Esophagus mucosa (tissue), 1 donor: ENCODE results near the gene TTC14. TPM values are rescaled to one million over a fixed set of nuclear protein-coding genes. Genes with fewer than 3 reads are reported as not detected.
"Not testable (repeated sequence)": the region's sequence is repeated elsewhere in the genome, so short reads cannot be mapped to it uniquely, and the experiment has no call there.

Source experiments
- ATAC-seq: fragments of 200-7000 bp; cut with Tn5 transposase; one replicate; pipeline ENCODE4 v1.9.1; 2020
- total RNA-seq: library from RNA; stranded (reverse); gene quantifications from one replicate; pipeline ENCODE4 v1.2.4, GENCODE V29; 2023
- donor health status: DM: yes; HTN: yes; CAD: no.

Gene TTC14, protein sequence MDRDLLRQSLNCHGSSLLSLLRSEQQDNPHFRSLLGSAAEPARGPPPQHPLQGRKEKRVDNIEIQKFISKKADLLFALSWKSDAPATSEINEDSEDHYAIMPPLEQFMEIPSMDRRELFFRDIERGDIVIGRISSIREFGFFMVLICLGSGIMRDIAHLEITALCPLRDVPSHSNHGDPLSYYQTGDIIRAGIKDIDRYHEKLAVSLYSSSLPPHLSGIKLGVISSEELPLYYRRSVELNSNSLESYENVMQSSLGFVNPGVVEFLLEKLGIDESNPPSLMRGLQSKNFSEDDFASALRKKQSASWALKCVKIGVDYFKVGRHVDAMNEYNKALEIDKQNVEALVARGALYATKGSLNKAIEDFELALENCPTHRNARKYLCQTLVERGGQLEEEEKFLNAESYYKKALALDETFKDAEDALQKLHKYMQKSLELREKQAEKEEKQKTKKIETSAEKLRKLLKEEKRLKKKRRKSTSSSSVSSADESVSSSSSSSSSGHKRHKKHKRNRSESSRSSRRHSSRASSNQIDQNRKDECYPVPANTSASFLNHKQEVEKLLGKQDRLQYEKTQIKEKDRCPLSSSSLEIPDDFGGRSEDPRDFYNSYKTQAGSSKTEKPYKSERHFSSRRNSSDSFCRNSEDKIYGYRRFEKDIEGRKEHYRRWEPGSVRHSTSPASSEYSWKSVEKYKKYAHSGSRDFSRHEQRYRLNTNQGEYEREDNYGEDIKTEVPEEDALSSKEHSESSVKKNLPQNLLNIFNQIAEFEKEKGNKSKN
- total RNA-seq: 14.2 TPM

DNA sequence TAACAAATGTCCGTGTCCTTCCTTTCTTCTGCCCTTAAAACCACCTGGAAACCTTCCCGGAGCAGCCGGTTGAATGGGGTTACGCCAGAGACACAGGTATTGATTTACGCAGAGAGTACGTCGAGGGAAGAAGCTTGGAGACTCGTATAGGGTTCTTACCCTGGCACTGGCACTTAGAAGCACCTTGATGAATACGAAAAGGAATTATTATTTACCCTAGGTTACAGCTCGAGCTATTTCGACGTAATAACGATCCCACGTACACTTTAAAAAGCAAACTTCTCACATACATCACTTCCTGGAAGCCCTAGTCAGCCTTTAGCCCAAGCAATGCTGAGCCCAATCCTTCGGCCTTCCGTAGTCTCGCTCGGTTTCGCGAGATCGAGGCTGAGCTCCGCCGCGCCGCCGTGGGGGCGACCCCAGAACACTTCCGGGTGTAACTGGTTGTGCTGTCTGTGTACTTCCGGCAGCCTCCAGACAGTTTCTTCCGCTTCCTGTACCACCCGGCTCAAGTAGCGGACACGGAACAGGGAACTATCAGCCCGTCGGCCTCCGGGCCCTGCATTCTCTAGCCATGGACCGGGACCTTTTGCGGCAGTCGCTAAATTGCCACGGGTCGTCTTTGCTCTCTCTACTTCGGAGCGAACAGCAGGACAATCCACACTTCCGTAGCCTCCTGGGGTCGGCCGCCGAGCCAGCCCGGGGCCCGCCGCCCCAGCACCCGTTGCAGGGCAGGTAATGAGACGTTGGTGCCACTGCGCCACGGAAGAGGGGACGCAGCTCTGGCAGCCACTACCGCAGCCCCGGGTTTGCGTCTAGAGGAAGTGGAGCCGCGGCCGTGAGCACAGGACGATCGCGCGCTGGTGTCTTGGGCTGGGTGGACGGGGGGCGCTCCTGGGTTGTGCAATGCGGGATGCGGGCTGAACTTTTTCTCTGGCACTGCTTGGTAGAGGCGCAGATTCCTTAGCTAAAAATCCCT is at the start of gene TTC14:
TTC14 (plus strand) TSS at position 476 of the 979 bp plus-strand sequence; CDS start at position 575, 99 bp downstream.
- peak; percentile 100 for ATAC-seq

DNA sequence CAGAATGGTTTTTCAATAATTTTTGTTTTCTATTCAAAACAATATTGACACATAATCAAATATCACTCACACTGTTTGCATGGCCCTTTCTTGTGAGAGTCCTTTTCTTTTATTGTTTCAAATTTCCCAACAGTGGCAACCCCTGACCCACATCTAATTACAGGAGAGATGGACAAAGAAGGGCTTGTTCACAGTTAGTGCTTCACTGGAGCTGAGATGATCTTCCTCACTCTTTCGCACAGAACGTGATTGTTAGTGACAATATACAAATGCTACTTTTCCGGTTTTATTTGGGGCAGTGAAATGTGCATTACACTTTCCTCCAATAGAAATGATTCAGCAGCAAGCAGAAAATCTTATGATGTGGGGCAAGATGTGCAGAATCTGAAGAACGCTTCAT is 38.6 kb upstream of the TTC14 start:
- no peak for ATAC-seq

DNA sequence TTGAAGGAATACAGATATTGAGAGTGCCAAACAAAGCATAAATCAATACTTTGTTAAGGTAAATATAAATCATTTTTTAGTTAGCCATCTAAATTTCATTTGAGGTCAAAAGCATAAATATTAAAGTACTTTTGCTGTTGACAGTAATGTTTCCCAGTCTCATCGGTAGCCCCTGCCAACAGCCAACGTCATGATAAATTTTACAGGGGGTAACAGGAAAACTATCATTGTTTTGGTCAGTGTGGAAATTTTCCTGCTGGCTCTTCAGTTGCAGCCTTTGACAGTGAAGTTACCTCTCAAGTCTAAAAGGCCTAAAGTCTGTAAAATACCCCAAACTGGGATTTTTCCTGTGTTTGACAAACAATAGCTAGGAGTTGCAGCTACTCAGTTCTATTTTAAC is 37.3 kb upstream of the TTC14 start:
- ATAC-seq: no peak

DNA sequence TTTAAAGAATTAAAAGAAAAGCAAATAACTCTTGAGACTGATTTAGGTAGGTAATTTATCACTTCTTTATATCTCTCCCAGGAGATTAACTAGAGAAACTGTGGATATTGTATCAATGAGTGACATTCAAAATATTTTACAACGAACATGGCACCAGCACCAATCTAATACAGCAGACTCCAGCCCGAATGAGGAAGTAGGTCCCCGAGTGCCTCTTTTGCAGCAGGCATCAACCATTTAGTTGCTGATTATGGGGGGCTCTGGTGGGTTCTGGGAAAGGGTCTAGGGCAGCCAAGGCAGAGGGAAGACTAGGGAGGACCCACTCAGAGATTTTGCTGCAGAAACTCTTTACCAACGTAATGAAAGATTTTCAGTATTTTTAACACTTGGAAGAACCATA is 31.7 kb upstream of the TTC14 start:
- ATAC-seq: no peak

DNA sequence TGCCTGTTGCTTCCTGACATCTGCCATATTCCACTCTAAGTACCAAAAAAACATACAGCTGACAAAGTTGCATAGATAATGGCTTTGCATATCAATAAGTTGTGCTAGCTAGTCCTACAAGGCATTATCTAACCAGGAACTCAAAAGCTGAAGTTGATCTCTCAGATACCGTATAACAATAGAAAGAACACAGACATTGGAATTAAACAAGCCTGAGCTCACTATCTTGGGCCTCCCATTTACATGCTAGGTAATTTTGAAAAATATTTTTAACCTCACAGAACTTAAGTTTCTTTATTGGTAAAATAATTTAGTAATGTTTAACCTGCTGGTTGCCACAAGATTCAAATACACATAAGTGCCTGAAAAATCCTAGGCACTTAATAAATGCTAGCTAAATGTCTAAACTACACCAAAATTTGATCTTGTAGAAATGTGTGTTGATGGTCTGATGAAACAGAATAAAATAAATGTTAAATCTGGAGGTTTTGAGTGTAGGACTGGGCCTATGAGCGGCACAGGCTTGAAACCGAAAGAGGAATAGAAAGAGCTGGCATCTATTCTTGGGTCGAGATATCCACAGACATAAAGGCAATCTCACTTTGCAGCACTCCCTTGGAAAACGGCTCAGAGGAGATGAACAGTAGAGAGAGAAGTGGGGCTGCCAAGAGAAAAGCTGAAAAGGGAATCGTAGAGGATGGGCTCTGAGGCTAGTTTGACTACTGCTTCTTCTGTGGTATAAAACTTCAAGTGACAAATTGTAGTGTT is 29.9 kb upstream of the TTC14 start:
- no peak for ATAC-seq

DNA sequence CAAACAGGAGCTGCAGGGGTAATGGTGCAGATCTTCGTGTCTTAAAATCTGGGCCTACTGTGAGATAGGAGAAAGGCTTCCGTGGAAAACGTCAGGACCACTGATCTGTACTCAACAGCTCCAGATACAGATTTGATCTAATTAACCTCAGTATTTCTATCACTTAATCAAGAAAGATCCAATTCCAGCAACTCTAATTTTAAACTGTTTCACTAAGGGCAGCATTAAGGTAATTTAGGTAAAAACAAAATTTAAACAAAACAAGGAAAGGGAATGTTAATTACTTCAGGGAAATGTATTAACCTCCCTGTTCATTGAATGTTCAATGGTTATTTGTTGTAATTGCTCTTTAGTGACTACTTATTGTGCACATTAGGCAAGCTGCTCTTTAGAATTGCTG is 26.4 kb upstream of the TTC14 start:
- no peak for ATAC-seq

DNA sequence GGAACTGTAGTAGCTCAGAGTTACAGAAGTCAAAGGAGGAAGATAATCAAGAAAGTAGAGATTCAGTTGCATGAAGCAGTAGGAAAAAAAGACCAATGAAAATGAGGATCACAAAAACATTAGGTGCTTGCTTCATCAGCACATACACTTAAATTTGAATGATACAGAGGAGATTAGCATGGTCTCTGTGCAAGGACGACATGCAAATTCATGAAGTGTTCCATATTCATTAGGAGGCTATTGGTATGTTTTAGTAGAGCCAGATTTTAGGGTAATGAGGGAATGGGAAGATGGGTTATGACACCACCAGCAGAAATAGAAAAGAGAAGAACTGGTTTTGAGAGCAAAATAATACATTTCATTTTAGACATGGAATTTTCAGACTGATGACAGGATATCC is 21.0 kb upstream of the TTC14 start:
- ATAC-seq: no peak

DNA sequence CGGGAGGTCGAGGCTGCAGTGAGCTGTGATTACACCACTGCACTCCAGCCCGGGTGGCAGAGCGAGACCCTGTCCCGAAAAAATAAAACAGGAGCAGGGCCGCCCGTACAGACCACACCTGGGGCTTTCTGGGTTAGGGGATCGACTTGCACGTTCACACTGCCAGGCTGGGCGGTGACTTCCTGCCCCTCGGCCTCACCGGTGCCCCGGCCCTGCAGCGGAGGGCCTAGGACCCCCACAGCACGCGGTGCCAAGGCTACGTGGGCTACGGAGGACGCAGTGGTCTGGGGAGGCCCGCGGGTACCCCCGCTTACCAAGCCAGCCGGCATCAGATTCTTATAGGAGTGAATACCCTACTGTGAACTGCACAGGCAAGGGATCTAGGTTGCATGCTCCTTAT is 11.6 kb upstream of the TTC14 start:
- ATAC-seq: no peak

DNA sequence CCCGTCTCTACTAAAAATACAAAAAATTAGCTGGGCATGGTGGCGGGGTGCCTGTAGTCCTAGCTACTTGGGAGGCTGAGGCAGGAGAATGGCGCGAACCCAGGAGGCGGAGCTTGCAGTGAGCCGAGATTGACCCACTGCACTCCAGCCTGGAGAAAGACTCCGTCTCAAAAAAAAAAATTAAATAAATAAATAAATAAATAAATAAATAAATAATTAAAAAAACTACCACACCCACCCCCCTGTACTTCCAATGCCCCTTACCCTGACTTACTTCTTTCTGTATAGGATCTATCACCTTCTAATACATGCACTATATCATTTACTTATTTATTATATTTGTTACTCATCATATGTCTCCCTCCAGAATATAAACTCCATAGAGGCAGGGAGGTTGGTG is 8.3 kb upstream of the TTC14 start:
- not testable (repeated sequence) for ATAC-seq

DNA sequence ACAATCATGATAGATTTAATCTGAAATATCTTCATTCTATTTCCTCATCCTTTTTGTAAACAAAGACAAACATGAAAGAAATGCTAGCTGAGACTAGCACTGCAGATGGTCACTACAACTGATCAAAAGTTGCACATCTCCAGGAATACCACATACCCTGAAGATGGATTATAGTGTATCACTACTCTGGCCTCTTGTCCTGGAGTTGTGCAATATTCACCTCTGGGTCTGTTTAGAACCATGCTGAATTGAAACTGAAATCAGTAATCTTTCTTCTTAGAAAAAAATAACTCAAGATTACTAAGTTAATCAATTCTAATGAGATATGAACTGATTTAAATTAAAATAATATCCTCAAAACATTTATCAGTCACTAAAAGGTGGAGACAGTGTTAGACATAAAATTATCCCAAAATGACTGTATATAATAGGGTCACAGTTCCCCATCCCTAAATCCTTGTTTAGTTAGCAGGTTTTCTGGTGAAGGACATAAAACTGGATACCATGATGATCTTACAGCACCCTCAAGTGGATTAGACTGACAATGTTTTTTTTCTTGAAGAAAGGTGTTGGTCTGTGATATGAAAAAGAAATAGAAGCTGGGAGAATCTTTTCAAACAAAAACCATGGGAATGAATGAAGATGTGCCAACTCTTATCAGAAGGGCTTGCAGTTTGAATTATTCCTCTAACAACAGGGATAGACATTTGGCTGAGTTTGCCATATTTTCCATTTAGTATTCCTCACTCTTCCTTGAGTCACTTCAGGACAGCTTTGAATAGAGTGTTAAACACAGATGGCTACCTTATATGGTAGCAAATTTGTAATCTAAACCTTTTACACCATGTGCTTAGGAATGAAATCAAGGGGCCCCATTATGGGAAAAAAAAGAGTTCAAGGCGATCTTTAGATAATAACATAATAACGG is 7.1 kb upstream of the TTC14 start:
- ATAC-seq: no peak

DNA sequence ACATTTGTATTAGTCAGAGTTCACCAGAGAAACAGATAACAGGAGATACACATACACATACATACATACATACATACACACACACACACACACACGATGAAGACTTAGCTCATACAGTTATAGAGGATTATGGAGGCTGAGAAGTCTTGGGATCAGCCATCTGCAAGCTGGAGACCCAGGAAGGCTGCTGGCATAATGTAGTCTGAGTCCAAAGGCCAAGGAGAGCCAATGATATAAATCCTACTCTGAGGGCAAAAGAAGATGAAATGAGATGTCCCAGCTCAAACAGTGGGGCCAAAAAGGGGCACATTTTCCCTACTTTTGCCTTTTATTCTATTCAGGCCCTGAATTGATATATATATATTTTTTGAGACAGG is 6.4 kb upstream of the TTC14 start:
- no peak for ATAC-seq

DNA sequence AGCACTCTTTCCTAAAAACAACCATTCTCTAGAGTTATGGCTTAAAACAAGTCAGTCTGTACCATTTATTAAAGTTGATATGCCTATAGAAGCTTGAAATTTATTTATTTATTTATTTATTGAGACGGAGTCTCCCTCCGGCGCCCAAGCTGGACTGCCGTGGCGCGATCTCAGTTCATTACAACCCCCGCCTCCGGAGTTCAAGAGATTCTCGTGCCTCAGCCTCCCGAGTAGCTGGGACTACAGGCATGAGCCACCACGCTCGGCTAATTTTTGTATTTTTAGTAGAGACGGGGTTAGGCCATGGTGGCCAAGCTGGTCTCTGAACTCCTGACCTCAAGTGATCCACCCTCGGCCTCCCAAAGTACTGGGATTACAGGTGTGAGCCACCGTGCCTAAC is 1.5 kb upstream of the TTC14 start:
- ATAC-seq: no peak

DNA sequence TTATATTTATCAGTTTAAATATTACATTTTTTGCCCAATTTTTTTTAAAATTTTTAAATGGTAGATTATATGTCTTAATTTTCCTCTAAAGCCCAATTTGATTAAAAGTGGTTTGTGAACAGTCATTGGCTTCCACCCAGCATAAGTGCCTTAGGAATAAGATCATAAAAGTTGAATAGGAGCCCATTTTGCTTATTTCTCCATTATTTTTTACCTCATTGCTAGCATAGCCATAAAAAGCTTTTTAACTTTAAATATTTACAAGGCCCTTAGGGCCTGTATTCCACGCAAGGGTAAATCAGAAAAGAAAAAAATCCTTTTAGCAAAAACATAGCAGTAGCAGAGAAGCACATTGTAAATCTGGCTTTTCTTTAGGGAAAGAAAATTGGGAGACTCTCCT is 9.0 kb downstream of the TTC14 start:
- ATAC-seq: no peak

DNA sequence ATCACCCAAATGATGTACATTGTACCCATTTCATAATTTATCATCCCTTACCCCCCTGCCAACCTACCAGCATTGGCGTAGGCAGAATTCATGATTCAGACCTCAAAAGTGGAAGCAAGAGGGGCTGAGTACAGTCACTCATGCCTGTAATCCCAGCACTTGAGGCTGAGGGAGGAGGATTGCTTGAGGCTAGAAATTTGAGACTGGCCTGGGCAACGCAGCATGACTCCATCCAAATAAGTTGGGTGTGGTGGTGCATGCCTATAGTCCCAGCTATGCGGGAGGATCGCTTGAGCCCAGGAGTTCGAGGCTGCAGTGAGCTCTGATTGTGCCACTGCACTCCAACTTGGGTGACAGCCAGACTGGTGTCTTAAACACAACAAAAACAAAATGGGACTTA is 10.4 kb downstream of the TTC14 start:
- ATAC-seq: no peak

DNA sequence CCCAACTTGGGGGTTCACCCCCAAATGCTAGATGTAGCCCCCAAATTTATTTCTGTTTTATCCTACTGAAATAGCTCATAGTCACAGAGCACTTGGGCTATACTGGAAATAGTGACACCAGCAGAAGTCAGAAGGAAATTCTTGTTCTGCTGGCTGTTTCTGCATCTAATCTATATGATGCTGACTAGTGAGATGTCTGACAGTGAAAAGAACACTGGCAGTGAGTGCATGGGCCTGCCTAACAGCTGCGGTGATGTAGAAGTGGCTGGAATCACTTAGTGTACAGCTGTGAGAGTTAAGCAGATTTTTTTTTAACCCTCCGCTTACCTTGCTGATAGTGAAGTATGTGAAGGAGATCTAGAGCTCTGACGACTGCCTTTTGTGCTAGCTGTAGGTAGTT is 14.0 kb downstream of the TTC14 start:
- ATAC-seq: no peak

DNA sequence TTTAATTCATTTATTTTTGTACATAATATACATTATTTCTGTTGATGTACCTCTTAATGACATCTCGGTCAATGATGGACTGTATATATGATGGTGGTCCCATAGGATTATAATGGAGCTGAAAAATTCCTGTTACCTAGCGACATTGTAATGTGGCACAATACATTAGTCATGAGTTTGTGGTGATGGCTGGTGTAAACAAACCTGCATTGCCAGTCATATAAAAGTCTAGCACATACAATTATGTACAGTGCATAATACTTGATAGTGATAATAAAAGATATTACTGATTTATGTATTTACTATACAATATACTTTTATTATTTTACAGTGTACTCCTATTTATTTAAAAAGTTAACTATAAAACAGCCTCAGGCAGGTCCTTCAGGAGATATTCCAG is 15.1 kb downstream of the TTC14 start:
- ATAC-seq: no peak

DNA sequence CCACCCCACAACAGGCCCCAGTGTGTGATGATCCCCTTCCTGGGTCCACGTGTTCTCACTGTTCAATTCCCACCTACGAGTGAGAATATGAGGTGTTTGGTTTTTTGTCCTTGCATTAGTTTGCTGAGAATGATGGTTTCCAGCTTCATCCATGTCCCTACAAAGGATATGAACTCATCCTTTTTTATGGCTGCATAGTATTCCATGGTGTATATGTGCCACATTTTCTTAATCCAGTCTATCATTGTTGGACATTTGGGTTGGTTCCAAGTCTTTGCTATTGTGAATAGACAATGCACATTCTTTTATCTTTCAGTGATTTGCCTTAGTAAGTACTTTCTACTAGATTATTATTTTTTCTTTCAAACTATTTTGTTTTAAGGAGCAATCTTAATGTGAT is 16.6 kb downstream of the TTC14 start:
- ATAC-seq: not testable (repeated sequence)

DNA sequence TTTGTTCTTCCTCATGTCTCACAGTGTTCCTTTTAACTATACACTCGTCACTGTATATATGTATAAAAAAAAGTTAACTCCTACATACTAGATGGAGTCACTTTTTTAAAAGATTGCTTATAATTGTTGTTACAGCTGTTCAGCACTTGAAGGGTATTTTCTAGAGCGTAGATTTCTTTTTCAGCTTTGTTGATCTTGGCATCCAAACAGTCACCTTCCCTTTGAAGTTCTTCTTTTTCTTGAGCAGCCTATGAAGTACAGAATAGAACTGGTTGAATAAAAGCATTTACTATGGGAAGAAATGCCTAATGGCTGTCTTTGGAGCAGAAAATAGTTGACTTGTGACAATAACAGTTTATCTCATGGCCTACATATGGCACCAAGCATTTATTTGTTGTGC is 17.8 kb downstream of the TTC14 start:
- ATAC-seq: no peak

DNA sequence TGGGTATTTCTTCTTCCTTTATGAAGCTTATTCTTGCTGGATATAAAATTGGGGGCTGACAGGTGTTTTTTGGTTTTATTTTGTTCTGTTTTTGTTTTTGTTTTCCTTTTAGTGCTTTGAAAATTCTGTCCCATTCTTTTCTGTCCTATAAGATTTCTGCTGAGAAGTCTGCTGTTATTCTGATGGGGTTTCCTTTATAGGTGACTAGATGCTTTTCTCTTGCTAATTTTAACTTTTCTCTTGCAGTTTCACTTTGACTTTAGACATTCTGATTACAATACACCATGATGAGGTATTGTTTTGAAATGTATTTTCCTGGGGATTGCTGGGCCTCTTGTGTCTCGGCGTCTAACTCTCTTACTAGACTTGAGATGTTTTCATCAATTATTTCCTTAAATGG is 22.8 kb downstream of the TTC14 start:
- no peak for ATAC-seq

DNA sequence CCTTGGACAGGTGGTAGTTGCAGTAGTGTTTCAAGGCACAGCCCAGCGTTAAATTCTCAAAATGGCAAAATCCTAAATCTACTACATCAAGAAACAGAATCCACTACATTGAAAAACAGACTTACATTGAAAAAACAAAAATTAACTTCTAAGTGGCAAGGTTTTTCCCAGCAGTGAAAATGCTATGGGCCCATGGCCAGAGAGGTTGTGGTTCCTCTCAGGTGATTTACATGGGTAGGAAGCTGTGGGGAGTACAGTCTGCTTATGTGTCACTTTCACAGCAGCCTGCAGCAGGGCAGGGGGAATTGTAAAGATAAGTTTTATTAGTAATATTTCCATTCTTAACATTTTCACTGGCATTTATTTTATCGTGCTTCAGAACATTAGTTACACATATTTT is 24.9 kb downstream of the TTC14 start:
- no peak for ATAC-seq

DNA sequence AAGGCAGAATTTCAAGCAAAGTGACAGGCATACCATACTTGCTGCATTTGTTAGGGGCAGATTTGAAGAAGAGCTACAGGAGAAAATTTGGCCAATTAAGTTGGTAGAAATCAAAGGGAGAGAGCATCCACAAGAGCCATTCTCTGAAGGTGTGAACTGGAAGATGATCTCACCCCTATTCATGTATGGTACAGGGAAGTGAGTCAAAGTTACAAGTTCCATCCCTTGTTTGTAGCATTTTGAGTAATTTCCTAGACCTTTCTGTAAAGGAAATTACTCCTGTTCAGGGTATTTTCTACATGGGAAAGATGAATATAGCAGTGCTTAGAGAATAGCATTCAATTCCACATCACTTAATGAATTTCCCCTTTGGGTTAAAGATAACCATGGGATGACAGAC is 28.4 kb downstream of the TTC14 start:
- no peak for ATAC-seq
